Measurements from ENCODE around the gene SEZ6L2.

- TF ChIP-seq CTCF (IDR thresholded peaks at IDR 0.05; ENCODE audit: low read length): no peak
- TF ChIP-seq EZH2 (IDR thresholded peaks at IDR 0.05; ENCODE audit: borderline replicate concordance, low read length): no peak
Observed at GRCh38 chr16:29837841-29838240, 61.5 kb downstream of the SEZ6L2 start.
